Activated naive CD4-positive, alpha-beta T cell treated with anti-CD3 and anti-CD28 coated beads, Interleukin-2, amount 50 U/mL, for 72 hours (primary cell): Measurements from ENCODE around the gene OSBPL8. TPM values are rescaled to one million over a fixed set of nuclear protein-coding genes. Genes with fewer than 3 reads are reported as not detected.
"Not testable (repeated sequence)": the region's sequence is repeated elsewhere in the genome, so short reads cannot be mapped to it uniquely, and the experiment has no call there.

Source experiments
- ATAC-seq, 2 donors: fragments of 150-1000 bp; cut with Tn5 transposase; 2 replicates each; pipeline ENCODE4 v1.10.0; 2021; ENCODE audit warnings: mild to moderate bottlenecking in 2 of 2, moderate library complexity in 2 of 2
- DNase-seq, 2 donors: peaks; one replicate each; pipeline ENCODE4 v3.0.0; 2021 to 2022; ENCODE audit warnings: low spot score in 2 of 2
- H3K27ac Mint-ChIP-seq, 2 donors: one replicate each; pipeline ENCODE4 v1.8.0; 2022; ENCODE audit warnings: mild to moderate bottlenecking in 2 of 2, mixed read lengths in 2 of 2
- H3K36me3 Mint-ChIP-seq, 2 donors: one replicate each; pipeline ENCODE4 v1.8.0; 2022; ENCODE audit warnings: mixed read lengths in 2 of 2
- H3K9me3 Mint-ChIP-seq, 2 donors: one replicate each; pipeline ENCODE4 v1.8.0; 2022; ENCODE audit warnings: mixed read lengths in 2 of 2
- total RNA-seq, 2 donors: library from RNA; stranded (reverse); gene quantifications; one replicate each; pipeline ENCODE4 v1.2.3, GENCODE V29; 2022

The OSBPL8 gene
- total RNA-seq, 2 donors from 2014 or later = 69.7 to 74.0 TPM

DNA sequence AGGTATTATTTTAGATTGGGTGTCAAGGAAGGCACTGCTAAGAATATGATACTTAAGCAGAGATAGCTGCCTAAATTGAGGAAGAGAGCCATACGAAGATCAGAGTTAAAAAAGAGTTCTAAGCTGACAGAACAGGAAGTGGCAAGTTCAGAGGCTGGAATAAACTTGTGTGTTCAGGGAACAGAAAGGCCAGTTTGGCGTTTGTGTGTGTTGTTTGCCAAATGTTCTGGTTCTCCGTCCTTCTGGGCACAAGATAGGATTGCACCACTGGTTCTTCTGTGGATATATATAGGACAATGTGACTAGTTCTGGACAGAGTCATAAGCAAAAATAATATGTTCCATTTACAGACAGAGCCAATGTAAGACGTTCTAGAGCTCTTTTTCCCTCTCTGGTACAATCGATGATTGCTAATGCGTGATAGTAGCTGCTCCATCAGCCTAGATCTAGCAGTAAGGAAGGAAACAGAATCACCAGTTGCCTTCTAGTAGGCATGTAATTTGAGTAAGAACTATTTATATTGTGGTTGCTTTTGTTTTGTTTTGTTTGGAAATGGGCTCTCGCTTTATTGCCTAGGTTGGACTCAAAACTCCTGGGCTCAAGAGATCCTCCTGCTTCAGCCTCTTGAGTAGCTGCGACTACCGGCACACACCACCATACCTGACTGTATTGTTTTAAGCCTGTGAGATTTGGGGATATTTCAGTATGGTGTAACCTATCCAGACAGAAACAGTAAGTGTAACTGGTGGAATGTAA is 218.7 kb downstream of the OSBPL8 start:
- no peaks in the 10 kb centered on the region for H3K36me3 Mint-ChIP-seq
- no peak for DNase-seq

DNA sequence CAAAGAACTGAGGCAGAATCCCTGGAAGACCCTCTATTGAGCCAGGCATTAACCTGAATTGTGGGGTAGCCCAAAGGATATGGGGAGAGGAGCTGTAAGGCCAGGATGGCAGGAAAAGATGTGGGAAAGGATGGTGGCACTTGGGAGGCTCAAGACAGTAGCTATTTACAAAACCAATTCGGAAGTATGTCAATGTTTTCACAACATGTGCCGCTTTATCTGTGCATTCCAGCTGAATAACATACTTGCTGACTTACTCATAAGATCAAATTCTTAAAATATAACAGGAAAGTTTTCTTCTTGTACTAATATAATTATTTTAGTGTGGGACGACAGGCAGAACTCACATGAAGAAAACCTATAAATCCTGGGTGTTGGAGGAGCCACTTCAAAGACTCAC is 222.0 kb downstream of the OSBPL8 start:
- no peaks in the 10 kb centered on the region for H3K9me3 Mint-ChIP-seq
- no peak for DNase-seq
- peak overlapping the region in 1 of 2 donors; percentile 22 for H3K27ac Mint-ChIP-seq
- H3K36me3 Mint-ChIP-seq = no peaks in the 10 kb centered on the region
- ATAC-seq = no peak

More for the DNA sequence above, 218.7 kb downstream of the OSBPL8 start:
- no peak overlapping the region for H3K27ac Mint-ChIP-seq
- no peak for ATAC-seq
- H3K9me3 Mint-ChIP-seq = no peaks in the 10 kb centered on the region

DNA sequence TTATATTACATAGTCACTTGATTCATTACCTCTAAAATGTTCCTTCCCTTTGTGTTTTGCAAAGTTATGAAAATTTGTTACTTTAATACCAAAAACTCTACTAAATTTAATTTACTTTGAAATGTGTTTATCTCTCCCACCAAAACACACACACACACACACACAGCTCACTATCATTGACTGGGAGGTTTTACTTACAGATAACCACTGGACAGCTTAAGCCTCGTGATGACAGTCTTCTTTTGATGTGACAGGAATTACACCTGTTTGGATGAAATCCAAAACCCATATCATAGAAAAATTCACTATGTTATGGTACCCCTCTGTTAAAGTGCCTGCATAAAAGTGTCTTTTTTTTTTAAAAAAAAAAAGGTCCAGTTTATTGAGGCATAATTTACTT is 227.0 kb downstream of the OSBPL8 start:
- DNase-seq (no peak), ATAC-seq (no peak)
- Mint-ChIP-seq H3K9me3 (no peaks in the 10 kb centered on the region), H3K27ac (no peak overlapping the region), H3K36me3 (no peaks in the 10 kb centered on the region)

DNA sequence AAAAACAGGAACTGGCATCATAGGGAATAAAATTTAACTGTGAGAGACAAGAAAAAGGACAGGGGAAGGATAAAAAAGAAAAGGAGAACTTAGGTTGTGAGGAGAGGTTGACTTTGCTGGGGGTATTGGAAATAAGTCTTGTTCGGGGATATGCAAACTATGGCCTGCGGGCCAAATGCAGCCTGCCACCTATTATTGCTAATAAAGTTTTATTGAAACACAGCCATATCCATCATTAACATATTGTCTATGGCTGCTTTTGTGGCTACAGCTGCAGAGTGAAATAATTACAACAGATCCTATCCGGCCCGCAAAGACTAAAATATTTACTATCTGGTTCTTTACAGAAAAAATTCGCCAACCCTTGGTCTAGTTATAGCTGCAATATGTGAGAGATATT is 230.0 kb downstream of the OSBPL8 start:
- no peak for ATAC-seq
- Mint-ChIP-seq H3K27ac (no peak overlapping the region), H3K36me3 (no peaks in the 10 kb centered on the region), H3K9me3 (no peaks in the 10 kb centered on the region)
- no peak for DNase-seq

DNA sequence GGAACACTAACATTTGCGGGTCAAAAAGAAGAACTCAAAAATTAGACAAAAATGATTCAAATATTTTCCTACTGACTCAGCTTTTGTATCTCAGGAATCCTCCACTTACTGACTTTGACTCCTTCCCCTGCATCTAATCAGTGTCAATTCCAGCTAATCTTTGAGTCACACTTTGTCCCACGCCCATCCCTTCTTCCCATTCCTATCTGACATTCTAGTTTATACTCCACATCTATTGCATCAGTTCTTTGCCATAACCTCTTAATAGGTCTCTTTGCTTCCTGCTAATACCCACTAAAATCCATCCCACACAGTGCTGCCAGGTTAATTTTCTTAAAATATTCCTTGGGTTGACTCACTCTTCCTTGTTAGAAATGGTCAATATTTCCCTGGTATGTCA is 230.4 kb downstream of the OSBPL8 start:
- DNase-seq (no peak), ATAC-seq (no peak)
- H3K27ac Mint-ChIP-seq = no peak overlapping the region
- no peaks in the 10 kb centered on the region for H3K36me3 Mint-ChIP-seq
- no peaks in the 10 kb centered on the region for H3K9me3 Mint-ChIP-seq

DNA sequence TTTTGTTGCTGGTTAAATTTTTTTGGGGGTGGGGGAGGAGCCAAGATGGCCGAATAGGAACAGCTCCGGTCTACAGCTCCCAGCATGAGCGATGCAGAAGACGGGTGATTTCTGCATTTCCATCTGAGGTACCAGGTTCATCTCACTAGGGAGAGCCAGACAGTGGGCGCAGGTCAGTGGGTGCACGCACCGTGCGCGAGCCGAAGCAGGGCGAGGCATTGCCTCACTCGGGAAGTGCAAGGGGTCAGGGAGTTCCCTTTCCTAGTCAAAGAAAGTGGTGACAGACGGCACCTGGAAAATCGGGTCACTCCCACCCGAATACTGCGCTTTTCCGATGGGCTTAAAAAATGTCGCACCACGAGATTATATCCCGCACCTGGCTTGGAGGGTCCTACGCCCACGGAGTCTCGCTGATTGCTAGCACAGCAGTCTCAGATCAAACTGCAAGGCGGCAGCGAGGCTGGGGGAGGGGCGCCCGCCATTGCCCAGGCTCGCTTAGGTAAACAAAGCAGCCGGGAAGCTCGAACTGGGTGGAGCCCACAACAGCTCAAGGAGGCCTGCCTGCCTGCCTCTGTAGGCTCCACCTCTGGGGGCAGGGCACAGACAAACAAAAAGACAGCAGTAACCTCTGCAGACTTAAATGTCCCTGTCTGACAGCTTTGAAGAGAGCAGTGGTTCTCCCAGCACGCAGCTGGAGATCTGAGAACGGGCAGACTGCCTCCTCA is 239.8 kb downstream of the OSBPL8 start:
- H3K27ac Mint-ChIP-seq, H3K36me3 Mint-ChIP-seq, ATAC-seq, DNase-seq, H3K9me3 Mint-ChIP-seq: not testable (repeated sequence)

DNA sequence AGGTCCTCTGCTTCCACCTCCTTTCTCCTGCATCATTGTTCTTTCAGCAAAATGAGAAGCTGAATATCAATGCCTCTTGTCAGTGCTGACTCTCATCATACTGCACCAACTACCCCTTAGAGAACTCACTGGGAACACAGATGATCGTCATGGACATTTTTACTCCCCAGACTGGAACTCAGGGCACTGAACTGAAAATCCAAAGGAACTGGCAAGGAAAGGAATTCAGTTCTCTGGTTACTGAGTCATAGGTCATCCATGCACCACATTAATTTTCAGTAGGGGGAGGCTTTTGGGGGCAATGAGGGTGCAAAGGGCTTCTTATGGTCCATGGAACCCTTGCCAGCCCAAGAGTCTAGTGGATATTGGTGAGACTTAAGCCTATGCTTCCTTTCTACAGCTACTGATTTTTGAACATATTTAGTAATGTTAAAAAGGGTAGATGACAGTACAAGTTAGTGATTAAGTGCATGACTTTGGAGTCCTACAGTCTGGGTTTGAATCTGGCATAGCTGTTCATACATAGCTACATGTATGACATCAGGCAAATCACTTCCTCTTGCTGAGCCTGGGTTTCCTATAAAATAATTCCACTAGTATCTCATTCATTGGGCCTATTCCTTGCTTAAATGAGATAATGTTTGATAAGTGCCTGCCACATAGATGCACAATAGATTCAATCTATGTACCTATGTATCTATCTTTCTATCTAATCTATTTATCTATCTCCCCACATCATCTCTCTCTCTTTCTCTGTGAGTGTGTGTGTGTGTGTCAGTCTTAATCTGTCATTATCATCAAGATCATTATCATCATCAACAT is 240.6 kb downstream of the OSBPL8 start:
- DNase-seq = no peak
- H3K27ac Mint-ChIP-seq = no peak overlapping the region
- ATAC-seq = no peak
- no peaks in the 10 kb centered on the region for H3K9me3 Mint-ChIP-seq
- no peaks in the 10 kb centered on the region for H3K36me3 Mint-ChIP-seq

GRCh38 chr12:76317976-76318375 is 241.6 kb downstream of the OSBPL8 start:
- Mint-ChIP-seq H3K36me3 (no peaks in the 10 kb centered on the region), H3K9me3 (no peaks in the 10 kb centered on the region), H3K27ac (no peak overlapping the region)
- DNase-seq = no peak
- no peak for ATAC-seq

DNA sequence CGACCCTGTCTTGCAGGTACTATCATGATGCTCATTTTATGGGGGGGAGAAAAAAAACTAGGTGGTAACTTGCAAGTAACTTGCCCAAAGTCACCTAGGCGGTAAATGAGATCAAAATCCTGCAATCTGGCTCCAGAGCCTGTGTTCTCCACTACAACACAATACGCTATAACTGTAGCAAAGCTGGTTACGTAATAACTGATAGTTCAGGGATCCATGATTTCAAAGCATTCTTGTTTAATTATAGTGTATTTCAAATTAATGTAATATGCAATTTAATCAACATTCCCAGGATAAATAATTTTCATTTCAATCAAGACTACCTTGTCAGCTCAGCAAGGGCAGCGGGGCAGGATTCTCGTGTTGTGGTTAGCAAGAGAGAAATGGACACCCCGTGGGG is 243.1 kb downstream of the OSBPL8 start:
- DNase-seq (no peak), ATAC-seq (no peak)
- Mint-ChIP-seq H3K9me3 (no peaks in the 10 kb centered on the region), H3K27ac (no peak overlapping the region), H3K36me3 (no peaks in the 10 kb centered on the region)

GRCh38 chr12:76313299-76313698 is 246.3 kb downstream of the OSBPL8 start:
- Mint-ChIP-seq H3K9me3 (no peaks in the 10 kb centered on the region), H3K36me3 (no peaks in the 10 kb centered on the region), H3K27ac (no peak overlapping the region)
- ATAC-seq (no peak), DNase-seq (no peak)

- DNase-seq = no peak
- no peaks in the 10 kb centered on the region for H3K9me3 Mint-ChIP-seq
- no peak overlapping the region for H3K27ac Mint-ChIP-seq
- no peak for ATAC-seq
- no peaks in the 10 kb centered on the region for H3K36me3 Mint-ChIP-seq
Observed at GRCh38 chr12:76312315-76312714, 247.3 kb downstream of the OSBPL8 start.

DNA sequence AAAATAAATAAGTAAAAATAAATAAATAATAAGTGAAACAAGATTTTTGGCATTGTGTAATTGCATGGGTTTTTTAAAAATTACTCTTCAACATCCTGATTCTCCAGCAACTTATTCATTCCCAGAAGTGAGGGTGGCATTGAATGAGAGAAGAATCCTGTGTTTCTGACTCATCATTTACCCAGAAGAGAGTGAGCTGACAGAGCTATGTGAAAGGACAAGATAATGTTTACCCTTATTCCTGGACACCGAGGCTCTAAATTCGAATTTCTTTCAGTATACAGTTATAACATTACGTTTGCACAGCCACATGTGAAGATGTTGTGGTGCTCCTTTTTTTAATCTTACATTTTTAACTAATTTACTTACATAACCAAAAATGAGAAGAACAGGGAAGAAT is 247.8 kb downstream of the OSBPL8 start:
- no peak overlapping the region for H3K27ac Mint-ChIP-seq
- DNase-seq (no peak), ATAC-seq (no peak)
- H3K36me3 Mint-ChIP-seq = no peaks in the 10 kb centered on the region
- no peaks in the 10 kb centered on the region for H3K9me3 Mint-ChIP-seq

- DNase-seq (no peak), ATAC-seq (no peak)
- Mint-ChIP-seq H3K9me3 (no peaks in the 10 kb centered on the region), H3K36me3 (no peaks in the 10 kb centered on the region), H3K27ac (no peak overlapping the region)
Observed at GRCh38 chr12:76310110-76310509, 249.5 kb downstream of the OSBPL8 start.

DNA sequence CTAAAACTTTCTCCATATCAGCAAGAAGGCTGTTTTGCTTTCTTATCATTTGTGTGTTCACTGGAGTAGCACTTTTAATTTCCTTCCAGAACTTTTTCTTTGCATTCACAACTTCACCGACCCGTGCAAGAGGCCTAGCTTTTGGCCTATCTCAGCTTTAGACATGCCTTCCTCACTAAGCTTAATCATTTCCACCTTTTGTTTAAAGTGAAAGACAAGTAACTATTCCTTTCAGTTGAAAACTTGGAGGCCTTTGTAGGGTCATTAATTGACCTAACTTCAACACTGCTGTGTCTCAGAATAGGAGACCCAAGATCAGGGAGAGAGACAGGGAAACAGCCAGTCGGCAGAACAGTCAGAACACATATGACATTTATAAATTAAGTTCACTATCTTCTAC is 250.7 kb downstream of the OSBPL8 start:
- peak overlapping the region in 1 of 2 donors; percentile 36 for H3K27ac Mint-ChIP-seq
- DNase-seq = no peak
- ATAC-seq = no peak
- H3K9me3 Mint-ChIP-seq = no peaks in the 10 kb centered on the region
- no peaks in the 10 kb centered on the region for H3K36me3 Mint-ChIP-seq

DNA sequence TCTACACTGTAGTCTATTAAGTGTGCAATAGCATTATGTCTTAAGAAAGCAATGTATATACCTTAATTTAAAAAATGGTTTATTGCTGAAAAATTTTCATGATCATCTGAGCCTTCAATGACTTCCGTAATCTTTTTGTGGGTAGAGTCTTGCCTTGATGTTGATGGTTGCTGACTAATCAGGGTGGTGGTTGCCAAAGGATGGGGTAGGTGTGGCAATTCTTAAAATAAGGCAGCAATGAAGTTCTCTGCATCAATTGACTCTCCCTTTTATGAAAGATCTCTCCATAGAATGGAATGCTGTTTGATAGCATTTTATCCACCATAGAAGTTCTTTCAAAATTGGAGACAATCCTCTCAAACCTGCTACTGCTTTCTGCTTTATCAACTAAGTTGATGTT is 252.5 kb downstream of the OSBPL8 start:
- Mint-ChIP-seq H3K9me3 (no peaks in the 10 kb centered on the region), H3K36me3 (no peaks in the 10 kb centered on the region), H3K27ac (no peak overlapping the region)
- ATAC-seq (no peak), DNase-seq (no peak)

DNA sequence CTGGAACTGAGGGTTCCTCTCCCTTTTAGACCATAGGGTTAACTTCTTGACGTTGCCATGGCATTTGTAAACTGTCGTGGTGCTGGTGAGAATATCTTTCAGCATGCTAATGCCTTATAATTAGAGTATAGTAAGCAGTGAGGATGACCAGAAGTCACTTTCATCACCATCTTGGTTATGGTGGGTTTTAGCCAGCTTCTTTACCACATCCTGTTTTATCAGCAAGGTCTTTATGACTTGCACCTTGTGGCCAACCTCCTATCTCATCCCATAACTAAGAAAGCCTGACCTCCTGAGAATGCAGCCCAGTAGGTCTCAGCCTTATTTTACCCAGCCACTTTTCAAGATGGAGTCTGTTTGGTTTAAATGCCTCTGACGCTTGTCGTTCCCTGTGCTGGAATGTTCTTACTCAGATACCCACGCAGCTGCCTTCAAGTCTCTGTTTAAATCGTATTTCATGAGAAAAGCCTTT is 255.5 kb downstream of the OSBPL8 start:
- ATAC-seq (peak in 1 of 2 donors; percentile 34), DNase-seq (no peak)
- Mint-ChIP-seq H3K9me3 (no peaks in the 10 kb centered on the region), H3K27ac (no peak overlapping the region), H3K36me3 (no peaks in the 10 kb centered on the region)

DNA sequence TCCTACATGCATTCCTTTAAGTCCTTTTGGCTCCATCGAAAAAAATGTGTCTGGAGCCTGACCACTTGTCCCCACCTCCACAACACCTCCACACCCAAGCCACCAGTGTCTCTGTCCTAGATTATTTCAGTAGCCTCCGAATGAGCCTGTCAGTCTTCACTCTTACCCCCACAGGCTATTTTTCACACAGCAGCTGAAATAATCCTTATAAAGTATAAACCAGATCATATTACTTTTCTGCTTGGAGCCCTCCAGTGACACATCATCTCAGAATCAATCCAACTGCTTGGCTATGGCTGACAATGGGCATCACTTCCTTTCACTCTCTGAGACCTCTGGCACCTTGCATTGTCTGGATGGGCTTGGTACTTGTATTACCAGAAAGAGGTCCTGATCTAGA is 256.2 kb downstream of the OSBPL8 start:
- Mint-ChIP-seq H3K36me3 (no peaks in the 10 kb centered on the region), H3K27ac (no peak overlapping the region), H3K9me3 (no peaks in the 10 kb centered on the region)
- DNase-seq (no peak), ATAC-seq (no peak)
